GM18507 (cell line): ENCODE data around the gene NCKAP1.
"Not testable (repeated sequence)": the region's sequence is repeated elsewhere in the genome, so short reads cannot be mapped to it uniquely, and the experiment has no call there.

Experiments
- DNase-seq: peaks from one replicate; pipeline ENCODE4 v3.0.0; 2011; ENCODE audit warnings: low read depth; ENCODE audit not compliant: insufficient read length; ENCODE audit errors: extremely low spot score
- FAIRE-seq: peaks from 2 replicates; lab custom pipeline; 2011; peaks lifted over from hg19 to GRCh38; lab: Jason Lieb, UNC

NCKAP1 gene

DNA sequence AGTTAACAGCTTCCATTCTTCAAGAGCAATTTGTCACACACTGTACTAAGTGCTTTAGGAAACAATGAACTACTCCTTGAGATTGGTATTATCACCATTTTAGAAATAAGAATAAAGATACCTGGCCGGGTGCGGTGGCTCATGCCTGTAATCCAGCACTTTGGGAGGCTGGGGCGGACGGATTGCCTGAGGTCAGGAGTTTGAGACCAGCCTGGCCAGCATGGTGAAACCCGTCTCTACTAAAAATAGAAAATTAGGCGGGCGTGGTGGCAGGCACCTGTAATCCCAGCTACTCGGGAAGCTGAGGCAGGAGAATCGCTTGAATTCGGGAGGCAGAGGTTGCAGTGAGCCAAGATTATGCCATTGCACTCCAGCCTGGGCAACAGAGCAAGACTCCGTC is 20.4 kb downstream of the NCKAP1 start:
- not testable (repeated sequence) for DNase-seq, FAIRE-seq

DNA sequence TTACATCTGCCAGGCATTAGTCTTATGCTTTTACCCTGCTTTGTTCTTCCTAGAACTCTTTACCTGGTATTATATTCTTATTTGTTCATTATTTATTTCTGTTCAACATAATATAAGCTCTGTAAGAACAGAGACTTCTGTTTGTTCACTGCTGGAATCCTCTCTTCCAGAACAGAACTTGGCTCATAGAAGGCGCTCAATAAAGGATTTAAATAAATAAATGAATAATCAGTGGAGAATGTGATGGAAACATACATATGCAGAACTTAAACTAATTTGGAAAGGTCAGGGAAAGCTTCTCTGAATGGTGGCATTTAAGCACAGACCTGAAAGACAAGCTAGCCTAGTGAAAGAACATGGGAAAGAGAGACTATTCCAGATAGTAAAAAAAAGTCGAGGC is 24.3 kb downstream of the NCKAP1 start:
- DNase-seq (no peak), FAIRE-seq (no peak)

DNA sequence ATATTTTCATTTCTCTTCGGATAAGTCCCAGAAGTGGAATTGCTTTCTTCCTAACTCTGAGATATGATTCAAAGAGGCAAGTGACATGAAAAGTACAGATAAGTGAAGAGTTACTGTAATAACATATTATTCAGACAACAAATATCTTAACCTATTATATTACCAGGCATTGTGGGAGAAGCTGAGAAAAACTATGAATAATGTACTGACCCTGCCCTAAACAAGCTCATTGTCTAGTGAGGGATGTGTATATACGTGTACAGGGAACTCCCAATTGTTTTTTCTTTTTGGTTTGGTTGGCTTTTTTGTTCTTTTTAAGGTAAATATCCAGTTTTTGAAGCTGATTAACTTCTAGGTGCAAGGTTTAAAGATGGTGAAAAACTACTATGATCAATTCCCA is 26.5 kb downstream of the NCKAP1 start:
- FAIRE-seq (no peak), DNase-seq (no peak)

DNA sequence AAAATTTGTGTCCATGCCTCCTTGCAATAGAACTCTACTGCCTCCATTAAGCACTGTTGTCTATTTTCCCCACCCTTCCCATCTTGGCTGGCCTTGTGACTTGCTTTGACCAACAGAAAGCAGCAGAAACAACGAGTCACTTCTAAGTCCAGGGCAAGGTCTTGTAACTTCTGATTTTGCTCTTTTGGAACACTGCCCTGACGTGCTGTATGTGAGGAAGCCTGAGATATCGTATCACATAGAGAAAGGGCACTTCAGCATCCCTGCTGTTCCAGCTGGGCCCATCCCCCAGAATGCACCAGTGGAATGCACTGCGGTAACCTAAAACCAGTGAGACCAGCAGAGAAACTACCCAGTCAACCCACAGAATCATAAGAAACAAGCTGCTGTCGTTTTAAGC is 28.1 kb downstream of the NCKAP1 start:
- DNase-seq = no peak
- no peak for FAIRE-seq

DNA sequence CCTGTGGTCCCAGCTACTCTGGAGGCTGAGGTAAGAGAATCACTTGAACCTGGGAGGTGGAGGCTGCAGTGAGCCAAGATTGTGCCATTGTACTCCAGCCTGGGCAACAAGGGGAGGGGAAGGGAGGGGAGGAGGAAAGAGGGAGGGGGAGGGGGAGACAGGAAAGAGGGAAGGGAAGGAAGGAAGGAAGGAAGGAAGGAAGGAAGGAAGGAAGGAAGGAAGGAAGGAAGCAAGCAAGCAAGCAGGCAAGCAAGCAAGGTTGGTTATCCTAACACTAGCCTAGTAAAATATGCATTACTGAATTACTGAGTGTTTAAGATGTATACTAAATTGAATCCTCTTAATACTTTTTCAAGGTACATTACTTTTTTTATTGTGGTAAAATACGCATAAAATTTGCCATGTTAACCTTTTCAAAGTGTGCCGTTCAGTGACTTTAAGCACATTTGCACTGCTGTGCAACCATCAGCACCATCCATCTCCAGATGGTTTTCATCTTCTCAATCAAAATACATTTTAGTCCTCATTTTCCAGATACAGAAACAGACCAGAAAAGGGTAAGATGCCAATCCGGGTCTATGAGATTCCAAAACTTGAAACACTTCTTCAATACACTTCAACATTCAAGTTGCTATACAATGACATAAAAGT is 28.9 kb downstream of the NCKAP1 start:
- FAIRE-seq (no peak), DNase-seq (no peak)

DNA sequence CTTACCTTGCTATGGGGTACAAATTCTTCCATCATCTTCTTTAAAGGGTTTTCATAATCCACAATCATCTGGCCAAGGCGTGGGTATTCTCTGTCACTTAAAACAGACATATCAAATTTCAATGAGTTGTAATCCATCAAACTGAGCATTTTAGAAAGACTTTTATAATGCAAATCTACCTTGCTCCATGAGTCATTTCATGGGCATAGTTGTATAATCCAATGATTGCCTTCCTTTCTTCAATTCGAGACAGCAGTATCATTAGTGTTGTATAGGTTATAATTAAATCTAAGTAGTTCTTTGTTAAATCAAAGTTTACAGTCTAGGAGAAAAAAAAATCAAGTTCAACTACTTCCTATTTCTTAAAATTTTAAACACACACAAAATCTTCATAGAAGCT is 36.3 kb downstream of the NCKAP1 start:
- DNase-seq = no peak
- FAIRE-seq = no peak

DNA sequence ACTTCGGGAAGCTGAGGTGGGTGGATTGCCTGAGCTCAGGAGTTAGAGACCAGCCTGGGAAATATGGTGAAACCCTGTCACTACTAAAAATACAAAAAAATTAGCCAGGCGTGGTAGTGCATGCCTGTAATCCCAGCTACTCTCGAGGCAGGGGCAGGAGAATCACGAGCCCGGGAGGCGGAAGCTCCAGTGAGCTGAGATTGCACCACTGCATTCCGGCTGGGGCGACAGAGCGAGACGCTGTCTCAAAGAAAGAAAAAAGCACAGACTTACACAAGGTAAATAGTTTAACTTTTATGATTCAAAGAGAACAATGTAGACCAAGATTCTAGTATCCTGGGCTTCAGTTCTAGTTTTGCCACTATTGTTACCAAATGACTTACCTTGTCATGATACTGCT is 37.4 kb downstream of the NCKAP1 start:
- no peak for DNase-seq
- FAIRE-seq = no peak

DNA sequence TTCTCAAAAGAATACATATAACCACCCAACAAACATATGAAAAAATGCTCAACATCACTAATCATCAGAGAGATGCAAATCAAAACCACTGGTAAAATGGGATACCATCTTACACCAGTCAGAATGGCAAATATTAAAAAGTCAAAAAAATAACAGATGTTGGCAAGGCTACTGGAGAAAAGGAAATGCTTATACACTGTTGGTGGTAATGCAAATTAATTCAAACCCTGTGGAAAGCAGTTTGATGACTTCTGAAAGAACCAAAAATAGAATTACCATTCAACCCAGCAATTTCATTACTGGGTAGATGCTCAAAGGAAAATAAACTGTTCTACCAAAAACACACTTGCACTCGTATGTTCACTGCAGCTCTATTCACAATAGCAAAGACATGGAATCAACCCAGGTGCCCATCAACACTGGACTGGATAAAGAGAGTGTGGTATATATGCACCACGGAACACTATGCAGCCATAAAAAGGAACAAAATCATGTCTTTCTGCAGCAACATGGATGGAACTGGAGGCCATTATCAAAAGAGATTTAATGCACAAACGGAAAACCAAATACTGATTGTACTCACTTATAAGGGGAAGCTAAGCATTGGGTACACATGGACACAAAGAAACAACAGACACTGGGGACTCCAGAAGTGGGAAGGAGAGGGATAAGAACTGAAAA is 38.8 kb downstream of the NCKAP1 start:
- FAIRE-seq = no peak
- no peak for DNase-seq

DNA sequence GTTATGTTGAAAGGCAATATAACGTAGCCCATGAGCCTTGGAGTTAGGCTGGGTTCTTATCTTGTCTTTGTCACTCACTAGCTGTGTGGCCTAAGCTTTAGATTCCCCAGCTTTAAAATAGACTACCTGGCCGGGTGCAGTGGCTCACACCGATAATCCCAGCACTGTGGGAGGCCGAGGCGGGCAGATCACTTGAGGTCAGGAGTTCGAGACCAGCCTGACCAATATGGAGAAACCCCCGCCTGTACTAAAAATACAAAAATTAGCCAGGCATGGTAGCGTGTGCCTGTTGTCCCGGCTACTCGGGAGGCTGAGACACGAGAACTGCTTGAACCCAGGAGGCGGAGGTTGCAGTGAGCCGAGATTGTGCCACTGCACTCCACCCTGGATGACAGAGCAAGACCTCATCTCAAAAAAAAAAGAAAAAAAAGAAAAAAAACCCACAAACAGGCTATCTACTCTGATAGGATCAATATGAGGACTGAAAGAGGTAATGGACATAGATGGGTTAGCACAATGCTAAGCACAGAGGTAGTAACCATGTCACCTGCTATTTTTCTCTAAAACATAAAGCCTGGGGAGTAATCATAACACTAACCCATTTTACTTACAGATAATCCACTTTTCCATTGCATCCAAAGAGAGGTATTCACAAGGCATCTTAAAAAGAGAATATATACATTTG is 43.9 kb downstream of the NCKAP1 start:
- FAIRE-seq = no peak

DNA sequence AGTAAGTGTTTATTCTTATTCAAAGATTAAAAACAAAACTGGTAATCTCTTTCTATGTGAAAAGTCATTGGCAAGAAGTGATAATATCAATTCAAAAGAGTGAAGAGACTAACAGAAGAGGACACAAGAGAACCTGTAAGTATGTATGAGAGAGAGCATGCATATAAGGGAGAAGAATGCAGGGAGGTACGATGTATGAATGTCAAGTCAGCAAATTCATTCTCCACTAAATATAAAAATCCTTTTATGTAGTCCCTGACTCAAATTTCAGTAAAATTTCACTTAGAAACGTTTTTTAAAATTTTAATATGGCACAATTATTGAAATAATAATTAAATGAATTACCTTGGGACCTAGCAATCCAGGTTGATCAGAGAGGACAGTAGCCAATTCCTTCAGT is 55.3 kb downstream of the NCKAP1 start:
- DNase-seq = no peak
- FAIRE-seq = no peak

More for the DNA sequence above, 43.9 kb downstream of the NCKAP1 start:
- DNase-seq = no peak

DNA sequence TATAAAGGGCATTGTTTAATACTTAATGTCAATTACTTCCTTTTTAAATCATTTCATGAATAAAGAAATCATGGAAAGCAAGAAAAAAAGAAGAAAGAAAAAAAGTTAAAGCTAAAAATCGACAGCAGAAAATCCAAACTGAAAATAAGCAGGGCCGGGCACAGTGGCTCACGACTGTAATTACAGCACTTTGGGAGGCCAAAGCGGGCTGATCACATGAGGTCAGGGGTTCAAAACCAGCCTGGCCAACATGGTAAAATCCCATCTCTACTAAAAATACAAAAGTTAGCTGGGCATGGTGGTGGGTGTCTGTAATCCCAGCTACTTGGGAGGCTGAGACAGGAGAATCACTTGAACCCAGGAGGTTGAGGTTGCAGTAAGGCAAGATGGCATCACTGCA is 56.8 kb downstream of the NCKAP1 start:
- not testable (repeated sequence) for FAIRE-seq, DNase-seq

DNA sequence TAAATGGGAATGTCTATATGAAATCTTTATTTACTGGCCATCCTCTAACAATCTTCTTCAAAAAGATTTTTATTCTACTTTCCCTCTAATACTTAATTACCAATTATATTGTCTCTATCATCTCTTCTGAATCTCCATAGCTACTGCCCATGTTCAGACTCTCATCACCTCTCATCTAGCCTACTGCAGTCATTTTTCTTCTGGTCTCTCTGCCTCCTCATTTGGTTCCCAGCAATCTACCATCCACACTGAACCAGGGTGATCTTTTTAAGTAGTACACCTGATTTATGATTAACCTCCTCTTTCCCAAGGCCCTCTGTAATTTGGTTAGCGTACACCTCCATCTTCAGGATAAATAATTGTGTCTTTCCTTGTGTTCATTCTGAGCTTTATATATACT is 57.6 kb downstream of the NCKAP1 start:
- DNase-seq = no peak
- FAIRE-seq = no peak

DNA sequence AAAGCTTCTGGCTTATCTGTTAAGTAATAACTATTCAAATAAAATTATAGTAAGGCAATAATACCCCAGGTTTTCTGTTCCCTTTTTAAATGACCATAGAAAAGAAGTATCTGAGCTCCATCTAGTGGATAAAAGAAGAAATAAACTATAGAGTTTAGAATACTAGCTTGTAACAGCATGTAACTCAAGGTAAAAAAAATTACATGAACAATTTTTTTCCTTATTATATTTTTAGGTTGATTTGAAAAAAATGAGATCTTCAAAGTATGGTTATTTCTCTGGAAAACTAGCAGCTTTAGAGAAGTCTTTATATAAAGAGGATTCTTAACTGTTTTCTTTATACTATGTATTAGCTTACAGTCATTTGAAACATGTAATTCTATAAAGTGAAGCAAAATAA is 58.1 kb downstream of the NCKAP1 start:
- peak; percentile 45 for FAIRE-seq
- peak; percentile 12 for DNase-seq

DNA sequence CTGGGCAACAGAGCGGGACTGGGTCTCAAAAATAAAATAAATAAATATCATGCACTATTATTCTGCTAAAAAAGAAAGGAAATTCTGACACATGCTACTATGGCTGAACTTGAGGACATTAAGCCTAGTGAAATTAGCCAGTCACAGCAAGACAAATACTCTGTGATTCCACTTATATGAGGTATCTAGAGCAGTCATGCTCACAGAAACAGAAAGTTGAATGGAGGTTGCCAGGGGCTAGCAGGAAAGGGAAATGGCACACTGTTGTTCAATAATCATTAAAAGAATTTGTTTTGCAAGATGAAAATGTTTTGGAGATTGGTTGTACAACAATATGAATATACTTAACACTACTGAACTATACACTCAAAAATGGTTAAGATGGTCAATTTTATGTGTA is 60.8 kb downstream of the NCKAP1 start:
- DNase-seq (no peak), FAIRE-seq (peak; percentile 53)

DNA sequence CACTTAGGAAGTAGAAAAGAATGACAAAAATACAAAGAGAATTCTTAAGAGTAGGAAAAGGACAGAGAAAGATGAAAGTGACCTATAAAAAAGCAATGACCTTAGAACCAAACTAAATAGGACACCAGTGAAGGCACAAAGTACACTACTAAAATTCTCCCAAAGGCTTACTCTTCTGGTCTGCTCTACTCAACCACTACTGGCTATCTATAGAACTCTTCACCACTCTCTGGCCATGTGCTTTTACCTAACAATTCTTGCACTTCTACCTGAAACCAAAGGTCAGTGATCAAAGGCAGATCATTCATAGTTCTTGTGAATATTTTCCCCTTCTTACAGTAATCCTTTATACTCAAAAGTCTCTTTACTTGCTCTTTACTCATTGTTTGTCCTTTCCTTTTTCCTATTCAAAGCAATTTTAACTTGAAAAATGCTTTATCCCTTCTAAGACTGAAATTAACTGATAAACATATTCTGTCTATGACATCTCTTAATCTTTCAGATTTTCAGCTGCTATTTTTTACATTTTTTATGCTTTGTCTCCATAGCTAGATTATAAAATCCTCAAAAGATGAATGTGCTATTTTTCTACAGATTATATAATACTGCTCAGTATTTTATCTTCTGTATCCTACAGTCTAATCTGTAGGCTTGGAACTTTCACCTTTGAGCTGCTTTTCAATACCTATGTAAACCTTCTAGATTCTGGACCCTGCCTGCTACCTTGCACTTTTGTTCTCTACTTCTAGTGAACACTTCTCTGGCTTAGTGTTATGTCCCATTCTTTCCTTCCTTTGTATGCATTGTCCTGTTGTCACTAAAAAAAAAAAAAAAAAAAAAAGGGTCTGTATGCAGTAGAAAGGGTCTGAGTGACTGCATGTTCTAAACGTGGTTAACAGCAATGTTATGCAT is 64.6 kb downstream of the NCKAP1 start:
- no peak for FAIRE-seq

DNA sequence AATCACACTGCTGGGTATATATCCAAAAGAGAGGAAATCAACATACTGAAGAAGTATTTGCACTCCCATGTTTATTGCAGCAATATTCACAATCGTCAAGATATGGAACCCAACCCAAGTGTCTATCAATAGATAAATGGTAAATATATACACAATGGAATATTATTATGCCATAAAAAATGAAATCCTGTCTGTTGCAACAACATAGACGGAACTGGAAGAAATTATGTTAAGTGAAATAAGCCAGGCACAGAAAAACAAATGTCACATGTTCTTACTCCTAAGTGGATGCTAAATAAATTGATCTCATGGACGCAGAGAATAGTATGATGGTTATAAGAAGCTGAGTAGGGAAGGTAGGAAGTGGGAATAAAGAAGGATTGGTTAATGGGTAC is 65.7 kb downstream of the NCKAP1 start:
- DNase-seq (no peak), FAIRE-seq (no peak)

More for the DNA sequence above, 64.6 kb downstream of the NCKAP1 start:
- DNase-seq = no peak

DNA sequence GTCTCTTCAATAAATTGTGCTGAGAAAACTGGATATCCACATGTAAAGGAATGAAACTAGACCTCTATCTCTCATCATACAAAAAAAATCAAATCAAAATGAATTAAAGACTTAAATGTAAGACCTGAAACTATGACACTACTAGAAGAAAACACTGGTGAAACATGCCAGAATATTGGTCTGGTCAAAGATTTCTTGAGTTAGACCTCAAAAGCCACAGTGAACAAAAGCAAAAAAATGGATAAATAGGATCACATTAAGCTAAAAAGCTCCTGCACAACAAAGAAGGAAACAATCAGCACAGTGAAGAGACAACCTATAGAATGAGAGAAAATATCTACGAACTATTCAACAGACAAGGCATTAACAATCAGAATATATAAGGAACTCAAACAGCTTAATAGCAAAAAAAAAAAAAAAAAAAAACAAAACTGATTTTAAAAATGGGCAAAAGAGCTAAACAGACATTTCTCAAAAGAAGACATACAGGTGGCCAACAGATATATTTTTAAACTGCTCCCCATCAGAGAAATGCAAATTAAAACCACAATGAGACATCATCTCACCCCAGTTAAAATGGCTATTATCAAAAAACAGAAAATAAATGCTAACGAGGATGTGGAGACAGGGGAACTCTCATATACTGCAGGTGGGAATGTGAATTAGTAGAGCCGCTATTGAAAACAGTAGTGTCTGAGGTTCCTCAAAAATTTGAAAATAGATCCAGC is 66.3 kb downstream of the NCKAP1 start:
- DNase-seq (no peak), FAIRE-seq (peak; percentile 66)

DNA sequence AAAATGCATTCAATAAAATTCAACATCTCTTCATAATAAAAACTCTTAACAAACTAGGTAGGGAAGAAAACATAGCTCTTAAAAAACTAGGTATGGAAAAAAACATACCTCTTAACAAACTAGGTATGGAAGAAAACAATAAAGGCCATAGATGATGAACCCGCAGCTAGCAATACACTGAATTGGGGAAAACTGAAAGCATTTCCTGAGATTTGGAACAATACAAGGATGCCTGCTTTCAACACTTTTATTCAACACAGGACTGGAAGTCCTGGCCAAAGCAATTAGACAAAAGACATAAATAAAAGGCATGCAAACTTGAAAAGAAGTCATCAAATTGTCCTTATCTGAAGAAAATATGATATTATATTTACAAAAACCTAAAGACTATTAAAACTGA is 67.8 kb downstream of the NCKAP1 start:
- DNase-seq (no peak), FAIRE-seq (no peak)

DNA sequence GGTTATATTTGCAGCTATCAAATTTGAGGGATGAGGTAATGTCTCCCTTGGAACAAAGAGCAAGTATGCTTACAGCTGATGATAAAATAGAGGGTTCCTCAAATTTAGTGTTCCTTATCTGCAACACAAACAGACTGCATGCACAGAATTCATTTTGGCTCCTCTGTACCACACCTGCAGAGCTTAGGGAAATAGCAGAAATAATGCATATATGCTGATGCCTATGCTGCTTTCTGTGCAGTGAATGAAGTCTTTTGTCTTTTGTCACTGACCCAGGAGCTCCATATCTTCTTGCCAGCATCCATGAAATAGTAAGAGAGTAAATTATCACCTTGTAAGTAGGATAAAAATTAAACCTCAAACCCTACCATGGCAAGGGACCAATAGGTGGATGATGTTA is 69.8 kb downstream of the NCKAP1 start:
- FAIRE-seq (no peak), DNase-seq (no peak)
